GM12874 (cell line): ENCODE data around the gene ALG3.

ENCODE experiments used
- CTCF ChIP-seq: IDR thresholded peaks from 2 replicates; pipeline ENCODE4 v1.5.1; 2011; ENCODE audit warnings: low read depth, mild to moderate bottlenecking, control low read depth, low read length, moderate library complexity; ENCODE audit not compliant: insufficient read depth

Gene ALG3

DNA sequence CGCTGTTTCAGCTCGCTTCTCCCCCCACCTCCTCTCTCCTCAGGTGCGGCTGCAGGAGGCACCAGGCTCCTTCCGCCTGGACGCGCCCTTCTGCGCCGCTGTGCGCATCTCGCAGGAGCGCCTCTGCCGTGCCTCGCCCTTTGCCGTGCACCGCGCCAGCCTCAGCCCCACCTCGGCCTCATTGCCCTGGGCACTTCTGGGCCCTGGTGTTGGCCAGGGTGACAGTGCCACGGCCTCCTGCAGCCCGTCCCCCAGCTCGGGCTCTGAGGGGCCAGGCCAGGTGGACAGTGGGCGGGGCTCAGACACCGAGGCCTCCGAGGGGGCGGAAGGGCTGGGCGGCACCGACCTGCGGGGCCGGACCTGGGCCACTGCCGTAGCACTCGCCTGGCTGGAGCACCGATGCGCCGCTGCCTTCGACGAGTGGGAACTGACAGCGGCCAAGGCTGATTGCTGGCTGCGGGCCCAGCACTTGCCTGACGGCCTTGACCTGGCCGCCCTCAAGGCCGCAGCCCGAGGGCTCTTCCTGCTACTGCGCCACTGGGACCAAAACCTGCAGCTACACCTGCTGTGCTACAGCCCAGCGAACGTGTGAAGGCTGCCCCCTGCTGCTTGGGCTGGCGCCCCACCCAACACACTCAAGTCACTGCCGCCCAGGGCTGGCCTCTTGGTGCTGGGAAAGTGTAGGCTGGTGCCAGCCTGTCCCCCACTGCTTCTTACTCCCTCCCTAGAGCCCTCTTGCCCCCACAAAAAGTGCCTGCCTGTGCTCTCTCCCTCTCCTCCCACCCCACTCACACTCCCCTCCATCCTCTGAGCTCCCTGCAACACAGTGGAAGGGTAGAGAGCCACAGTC is 7.1 kb downstream of the ALG3 start:
- peak; percentile 38; the same call in 1 of the 2 replicates for TF ChIP-seq CTCF

DNA sequence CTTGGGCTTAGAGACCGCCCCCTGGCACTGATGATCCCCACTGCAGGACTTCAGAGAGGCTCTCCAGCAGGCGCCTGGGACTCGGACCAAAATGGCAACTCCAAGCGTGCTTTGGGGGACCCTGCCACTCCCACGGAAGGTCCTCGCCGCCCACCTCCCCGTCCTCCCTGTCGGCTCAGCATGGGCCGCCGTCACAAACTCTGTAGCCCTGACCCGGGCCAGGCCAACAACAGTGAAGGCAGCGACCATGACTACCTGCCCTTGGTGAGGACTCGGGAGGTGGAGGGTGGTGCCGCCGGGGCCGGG is 7.7 kb downstream of the ALG3 start:
- no peak for TF ChIP-seq CTCF

GRCh38 chr3:184240384-184241140 is 8.2 kb downstream of the ALG3 start:
- no peak for TF ChIP-seq CTCF

- TF ChIP-seq CTCF, result no peak
Observed at GRCh38 chr3:184239708-184240107, 9.1 kb downstream of the ALG3 start.

DNA sequence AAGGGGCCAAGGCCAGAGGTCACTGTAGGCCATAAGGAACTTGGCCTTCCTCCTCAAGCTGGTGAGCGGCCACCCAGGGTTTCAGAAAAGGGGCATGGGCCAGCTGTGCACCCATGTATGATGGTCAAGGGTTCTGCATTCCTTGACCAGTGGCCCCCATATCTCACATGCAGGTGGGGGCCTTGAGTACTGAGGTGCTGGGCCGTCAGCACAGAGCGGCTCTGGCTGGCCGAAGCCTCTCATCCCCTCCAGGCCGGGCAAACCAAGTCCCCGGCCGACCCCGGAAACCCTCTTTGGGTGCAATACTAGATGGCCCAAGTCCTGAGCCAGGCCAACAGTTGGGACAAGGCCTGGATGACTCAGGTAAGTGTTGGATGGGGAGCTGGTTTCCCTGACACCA is 9.5 kb downstream of the ALG3 start:
- no peak for TF ChIP-seq CTCF

DNA sequence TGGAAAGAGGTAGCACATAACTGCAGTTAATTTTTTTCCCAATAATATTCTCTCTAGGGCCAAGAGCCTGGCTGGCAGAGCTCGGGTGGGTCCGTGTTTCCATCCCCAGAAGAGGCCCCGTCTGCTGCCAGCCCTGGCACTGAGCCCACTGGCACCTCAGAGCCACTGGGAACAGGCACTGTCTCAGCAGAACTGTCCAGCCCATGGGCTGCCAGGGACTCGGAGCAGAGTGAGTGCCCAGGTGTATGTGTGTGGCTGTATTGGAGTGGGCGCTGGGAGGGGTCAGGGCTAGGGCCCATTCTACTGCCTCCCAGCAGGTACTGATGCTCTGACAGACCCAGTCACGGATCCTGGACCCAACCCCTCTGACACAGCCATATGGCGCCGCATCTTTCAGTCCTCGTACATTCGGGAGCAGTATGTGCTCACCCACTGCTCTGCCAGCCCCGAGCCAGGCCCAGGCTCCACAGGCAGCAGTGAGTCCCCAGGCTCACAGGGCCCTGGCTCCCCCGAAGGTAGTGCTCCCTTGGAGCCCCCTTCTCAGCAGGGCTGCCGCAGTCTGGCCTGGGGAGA is 10.4 kb downstream of the ALG3 start:
- no peak for TF ChIP-seq CTCF

DNA sequence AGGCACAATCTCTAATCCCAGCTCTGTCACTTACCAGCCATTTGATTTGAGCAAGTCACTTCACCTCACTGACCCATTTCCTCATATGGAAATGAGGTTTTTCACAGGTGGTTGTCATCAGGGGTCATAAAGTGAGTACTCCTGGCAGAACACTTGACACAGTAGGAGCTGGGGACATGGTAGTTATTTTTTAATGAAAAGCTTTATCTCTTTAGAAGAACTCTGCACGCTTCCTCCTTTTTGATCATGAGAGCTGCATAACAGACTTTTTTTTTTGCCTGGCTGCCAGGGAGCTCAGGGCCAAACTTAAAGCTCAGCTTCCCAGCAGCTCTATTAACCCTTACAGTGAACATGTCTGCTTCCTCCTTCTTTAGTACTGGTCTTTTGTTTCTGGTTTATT is 11.0 kb downstream of the ALG3 start:
- TF ChIP-seq CTCF, result no peak
